Gastrocnemius medialis (tissue), 4 donors: ENCODE data around the gene GNG7. TPM values are rescaled to one million over a fixed set of nuclear protein-coding genes. Genes with fewer than 3 reads are reported as not detected.
A peak's percentile ranks its signal among the peaks of the same experiment; 100 is the strongest.
"Not testable (repeated sequence)": the region's sequence is repeated elsewhere in the genome, so short reads cannot be mapped to it uniquely, and the experiment has no call there.

ENCODE experiments used
- ATAC-seq, 2 donors: fragments of 150-250 bp; one replicate each; pipeline ENCODE4 v1.9.1; 2016
- DNase-seq, 2 donors: peaks; one replicate each; pipeline ENCODE4 v3.0.0-alpha.2; 2019
- H3K27ac ChIP-seq, 4 donors: fragments of 200-600 bp; sonication (generic); 1 replicate in 1 of 4; 2 replicates in 3 of 4; pipeline ENCODE4 v1.5.1; 2016 to 2018; ENCODE audit warnings: mild to moderate bottlenecking in 2 of 4, moderate library complexity in 1 of 4
- H3K27me3 ChIP-seq, 3 donors: fragments of 200-600 bp; sonication (generic) in 2 of 3; 1 replicate in 1 of 3; 2 replicates in 2 of 3; pipeline versions ENCODE4 v1.5.1 to v1.6.0; 2016 to 2019; ENCODE audit warnings: mild to moderate bottlenecking in 1 of 3, moderate library complexity in 1 of 3
- H3K36me3 ChIP-seq, 2 donors: fragments of 200-600 bp; sonication (generic) in 1 of 2; one replicate each; pipeline ENCODE4 v1.5.1; 2017 to 2018
- H3K4me1 ChIP-seq, 2 donors: fragments of 200-600 bp; sonication (generic) in 1 of 2; one replicate each; pipeline ENCODE4 v1.5.1; 2016 to 2017; ENCODE audit warnings: mild to moderate bottlenecking in 2 of 2
- H3K4me3 ChIP-seq, 4 donors: fragments of 200-600 bp; sonication (generic) in 3 of 4; 1 replicate in 1 of 4; 2 replicates in 3 of 4; pipeline ENCODE4 v1.5.1; 2016 to 2019; ENCODE audit warnings: mild to moderate bottlenecking in 2 of 4
- H3K9me3 ChIP-seq, 3 donors: fragments of 200-600 bp; sonication (generic) in 2 of 3; 1 replicate in 1 of 3; 2 replicates in 2 of 3; pipeline ENCODE4 v1.5.1; 2016 to 2019
- CTCF ChIP-seq, 5 experiments: fragments of 450-650 bp in 3 of 5; fragments of 200-600 bp in 2 of 5; sonication (generic) in 2 of 5; IDR thresholded peaks in 4 of 5; conservative IDR thresholded peaks in 1 of 5; 1 replicate in 4 of 5; 2 replicates in 1 of 5; pipeline ENCODE4 v1.5.1; 2016 to 2019; ENCODE audit warnings: antibody characterized with exemption in 5 of 5, mild to moderate bottlenecking in 3 of 5, moderate library complexity in 3 of 5
- POLR2A ChIP-seq, 2 donors: fragments of 450-650 bp; IDR thresholded peaks; one replicate each; pipeline ENCODE4 v1.6.1; 2017; ENCODE audit warnings: antibody characterized with exemption in 2 of 2, mild to moderate bottlenecking in 2 of 2, moderate library complexity in 2 of 2
- in situ Hi-C, 4 donors: fragments of 200-750 bp; cut with MboI; loops; one replicate each; pipeline versions ENCODE4 v1.15.0 to v1.8.0; 2017; ENCODE audit warnings: low sequenced_read_pairs in 4 of 4
- intact Hi-C: fragments of 100-400 bp; cut with DNase I; formaldehyde crosslinking; loops from one replicate; pipeline ENCODE4 v1.15.1; 2023; ENCODE audit warnings: low total_unique reads
- total RNA-seq, 4 donors: library from RNA; depleted of rRNA; stranded (reverse); fragments of >200 nt; gene quantifications; one replicate each; pipeline versions ENCODE4 v1.1.0 to v1.2.3, GENCODE V29; 2016

GNG7 gene
- total RNA-seq, 4 donors from 2014 or later, result 0.46 to 1.1 (median 0.62) TPM

- peak in 1 of 2 donors; percentile 55 for DNase-seq
- in situ Hi-C loops, result loop anchor here in 1 of 4 donors (5.0 kb wide), 1 partner anchor 99 kb away; no protein-coding TSS in a partner anchor
- H3K4me3 ChIP-seq, result no peak overlapping the region
- TF ChIP-seq POLR2A (IDR thresholded peaks at IDR 0.05), result no peak
- TF ChIP-seq CTCF (IDR thresholded peaks at IDR 0.05 in 4 of 5, conservative IDR thresholded peaks at IDR 0.05 in 1 of 5), result peak; percentile 64 to 80 (median 71)
- peaks cover 0 to under 1% (median 0%) of the 10 kb centered on the region in 3 donors for H3K27me3 ChIP-seq
- no peaks in the 10 kb centered on the region for H3K9me3 ChIP-seq
- H3K4me1 ChIP-seq, result no peaks in the 10 kb centered on the region
- intact Hi-C loops, result loop anchor here (1.0 kb wide), 1 partner anchor 101 kb away; no protein-coding TSS in a partner anchor
- peak; percentile 47 to 56 for ATAC-seq
- no peak overlapping the region for H3K27ac ChIP-seq
- no peaks in the 10 kb centered on the region for H3K36me3 ChIP-seq
Observed at GRCh38 chr19:2648528-2648937, 54.0 kb downstream of the GNG7 start.

- Histone ChIP-seq H3K36me3 (no peaks in the 10 kb centered on the region), H3K27me3 (no peaks in the 10 kb centered on the region), H3K4me3 (no peak overlapping the region), H3K27ac (no peak overlapping the region), H3K9me3 (no peaks in the 10 kb centered on the region), H3K4me1 (no peaks in the 10 kb centered on the region)
- ATAC-seq (no peak), DNase-seq (no peak)
- in situ Hi-C loops (loop anchor here in 1 of 4 donors (5.0 kb wide), 1 partner anchor 99 kb away; no protein-coding TSS in a partner anchor), intact Hi-C loops (loop anchor here (1.0 kb wide), 1 partner anchor 101 kb away; no protein-coding TSS in a partner anchor)
- no peak for TF ChIP-seq CTCF (IDR thresholded peaks at IDR 0.05 in 4 of 5, conservative IDR thresholded peaks at IDR 0.05 in 1 of 5)
- TF ChIP-seq POLR2A (IDR thresholded peaks at IDR 0.05), result no peak
Observed at GRCh38 chr19:2648099-2648498, 54.4 kb downstream of the GNG7 start.

GRCh38 chr19:2646866-2647535, 55.5 kb downstream of the GNG7 start:
- ATAC-seq (no peak), DNase-seq (no peak)
- in situ Hi-C loops (loop anchor here in 1 of 4 donors (5.0 kb wide), 1 partner anchor 100 kb away; no protein-coding TSS in a partner anchor), intact Hi-C loops (no loop called here)
- no peak overlapping the region for H3K4me3 ChIP-seq
- no peak for TF ChIP-seq POLR2A (IDR thresholded peaks at IDR 0.05)
- TF ChIP-seq CTCF (IDR thresholded peaks at IDR 0.05 in 4 of 5, conservative IDR thresholded peaks at IDR 0.05 in 1 of 5), result no peak
- H3K27ac ChIP-seq, result no peak overlapping the region
- H3K9me3 ChIP-seq, result no peaks in the 10 kb centered on the region
- no peaks in the 10 kb centered on the region for H3K4me1 ChIP-seq
- no peaks in the 10 kb centered on the region for H3K36me3 ChIP-seq
- no peaks in the 10 kb centered on the region for H3K27me3 ChIP-seq

GRCh38 chr19:2645826-2646225, 56.7 kb downstream of the GNG7 start:
- DNase-seq (no peak), ATAC-seq (no peak)
- H3K4me3 ChIP-seq, result no peak overlapping the region
- H3K9me3 ChIP-seq, result no peaks in the 10 kb centered on the region
- H3K36me3 ChIP-seq, result no peaks in the 10 kb centered on the region
- H3K4me1 ChIP-seq, result no peaks in the 10 kb centered on the region
- intact Hi-C loops, result no loop called here
- in situ Hi-C loops, result loop anchor here in 1 of 4 donors (5.0 kb wide), 1 partner anchor 101 kb away; no protein-coding TSS in a partner anchor
- no peak overlapping the region for H3K27ac ChIP-seq
- no peaks in the 10 kb centered on the region for H3K27me3 ChIP-seq
- no peak for TF ChIP-seq POLR2A (IDR thresholded peaks at IDR 0.05)

- H3K4me1 ChIP-seq, H3K27ac ChIP-seq, H3K36me3 ChIP-seq, intact Hi-C loops, H3K9me3 ChIP-seq, H3K4me3 ChIP-seq, ATAC-seq, H3K27me3 ChIP-seq, in situ Hi-C loops, DNase-seq: not testable (repeated sequence)
Observed at GRCh38 chr19:2643123-2643737, 59.3 kb downstream of the GNG7 start.
